A549 (cell line): Measurements from ENCODE around the gene ARSD. TPM values are rescaled to one million over a fixed set of nuclear protein-coding genes. Genes with fewer than 3 reads are reported as not detected.

Source experiments
- ATAC-seq, 2 experiments: fragments of 200-7000 bp in 1 of 2; fragments of >200 bp in 1 of 2; cut with Nextera tagmentation in 1 of 2; cut with Tn5 transposase in 1 of 2; 3 replicates each; pipeline versions ENCODE4 v1.8.0 to v1.9.1; 2018 to 2020; ENCODE audit warnings: mild to moderate bottlenecking in 1 of 2, moderate library complexity in 1 of 2
- CTCF ChIA-PET: fragments of 300-600 bp; sonication (Branson Sonifier 250); formaldehyde crosslinking; extraction: SDS; loops from one replicate; lab custom pipeline; 2021; ENCODE audit warnings: antibody characterized with exemption, inconsistent platforms; lab: Yijun Ruan, JAX
- POLR2A ChIA-PET: fragments of 350-600 bp; formaldehyde crosslinking; extraction: SDS; loops from one replicate; lab custom pipeline; 2021; ENCODE audit warnings: antibody characterized with exemption, inconsistent platforms; lab: Yijun Ruan, JAX
- DNase-seq, 2 experiments: peaks; one replicate each; pipeline versions ENCODE4 v3.0.0 to v3.0.0-alpha.2; 2011 to 2016; ENCODE audit warnings: low read depth in 1 of 2, low spot score in 1 of 2
- FAIRE-seq: peaks from 2 replicates; lab custom pipeline; 2011; peaks lifted over from hg19 to GRCh38; lab: Jason Lieb, UNC
- H3K27ac ChIP-seq, 2 experiments: fragments of >200 bp; sonication (Bioruptor Twin); formaldehyde crosslinking; 3 replicates each; pipeline ENCODE4 v1.5.1; 2016 to 2017
- H3K4me1 ChIP-seq: fragments of >200 bp; sonication (Bioruptor Twin); formaldehyde crosslinking; 3 replicates; pipeline ENCODE4 v1.6.1; 2016
- H3K4me2 ChIP-seq: fragments of >200 bp; sonication (Bioruptor Twin); formaldehyde crosslinking; 3 replicates; pipeline ENCODE4 v1.6.1; 2016
- H3K4me3 ChIP-seq: fragments of >200 bp; sonication (Bioruptor Twin); formaldehyde crosslinking; 3 replicates; pipeline ENCODE4 v1.5.1; 2016
- H3K9me3 ChIP-seq: fragments of >200 bp; sonication (Bioruptor Twin); formaldehyde crosslinking; 3 replicates; pipeline ENCODE4 v1.6.1; 2016
- ATOH8 ChIP-seq: fragments of 250-450 bp; sonication (Bioruptor Pico); IDR thresholded peaks from 2 replicates; pipeline ENCODE4 v1.5.0; 2020; ENCODE audit warnings: low read depth, mild to moderate bottlenecking, moderate library complexity
- BHLHE40 ChIP-seq: IDR thresholded peaks from 2 replicates; pipeline ENCODE4 v1.6.1; 2012; ENCODE audit warnings: low read depth, low read length, inconsistent platforms
- CBX2 ChIP-seq: fragments of 200-600 bp; sonication (generic); IDR thresholded peaks from 2 replicates; pipeline ENCODE4 v1.6.1; 2016; ENCODE audit warnings: low read depth, mild to moderate bottlenecking, borderline replicate concordance
- EHF ChIP-seq: fragments of 250-450 bp; sonication (Bioruptor Pico); IDR thresholded peaks from 2 replicates; pipeline ENCODE4 v1.5.0; 2020; ENCODE audit warnings: mild to moderate bottlenecking
- EHMT2 ChIP-seq: fragments of 200-600 bp; sonication (generic); IDR thresholded peaks from 2 replicates; pipeline ENCODE4 v1.6.1; 2016; ENCODE audit warnings: antibody characterized with exemption, low read depth, mild to moderate bottlenecking, moderate library complexity
- EP300 ChIP-seq, 2 experiments: fragments of >200 bp; sonication (Bioruptor Twin); formaldehyde crosslinking; IDR thresholded peaks; 2 replicates in 1 of 2; 3 replicates in 1 of 2; pipeline ENCODE4 v1.6.1; 2016 to 2017
- FOXS1 ChIP-seq: fragments of 250-450 bp; sonication (Bioruptor Pico); IDR thresholded peaks from 2 replicates; pipeline ENCODE4 v1.5.0; 2020; ENCODE audit warnings: mild to moderate bottlenecking, moderate library complexity
- HDAC2 ChIP-seq: fragments of 200-600 bp; sonication (generic); IDR thresholded peaks from 2 replicates; pipeline ENCODE4 v1.6.1; 2016
- HMGXB4 ChIP-seq: fragments of 250-450 bp; sonication (Bioruptor Pico); IDR thresholded peaks from 2 replicates; pipeline ENCODE4 v1.5.0; 2021; ENCODE audit warnings: mild to moderate bottlenecking, moderate library complexity, borderline replicate concordance
- HOXB5 ChIP-seq: fragments of 250-450 bp; sonication (Bioruptor Pico); IDR thresholded peaks from 2 replicates; pipeline ENCODE4 v1.5.0; 2020; ENCODE audit warnings: mild to moderate bottlenecking, moderate library complexity
- JUN ChIP-seq, 2 experiments: fragments of >200 bp; sonication (Bioruptor Twin); formaldehyde crosslinking; IDR thresholded peaks; 2 replicates in 1 of 2; 3 replicates in 1 of 2; pipeline ENCODE4 v1.6.1; 2016 to 2017
- JUNB ChIP-seq: fragments of >200 bp; sonication (Bioruptor Twin); formaldehyde crosslinking; IDR thresholded peaks from 2 replicates; pipeline ENCODE4 v1.6.1; 2016
- KDM5A ChIP-seq: fragments of 200-600 bp; sonication (generic); IDR thresholded peaks from 2 replicates; pipeline ENCODE4 v1.6.1; 2016; ENCODE audit warnings: antibody characterized with exemption, mild to moderate bottlenecking
- MYC ChIP-seq: IDR thresholded peaks from 2 replicates; pipeline ENCODE4 v1.6.1; 2012; ENCODE audit warnings: mild to moderate bottlenecking, inconsistent platforms, low read length, improper control_type of control experiment, borderline replicate concordance
- NR3C1 ChIP-seq: fragments of >200 bp; sonication (Bioruptor Twin); formaldehyde crosslinking; IDR thresholded peaks from 3 replicates; pipeline ENCODE4 v1.6.1; 2017
- RAD21 ChIP-seq, 2 experiments: fragments of >200 bp in 1 of 2; sonication (Bioruptor Twin) in 1 of 2; formaldehyde crosslinking in 1 of 2; IDR thresholded peaks in 1 of 2; conservative IDR thresholded peaks in 1 of 2; 2 replicates in 1 of 2; 3 replicates in 1 of 2; pipeline ENCODE4 v1.6.1; 2012 to 2018; ENCODE audit warnings: inconsistent platforms in 1 of 2
- RNF2 ChIP-seq: fragments of 200-600 bp; sonication (generic); IDR thresholded peaks from 2 replicates; pipeline ENCODE4 v1.6.1; 2016; ENCODE audit warnings: low read depth, mild to moderate bottlenecking, antibody characterized with exemption, moderate library complexity, borderline replicate concordance
- SMC3 ChIP-seq: fragments of >200 bp; sonication (Bioruptor Twin); formaldehyde crosslinking; IDR thresholded peaks from 3 replicates; pipeline ENCODE4 v1.6.1; 2018; ENCODE audit warnings: inconsistent platforms
- SREBF2 ChIP-seq: fragments of 450-650 bp; IDR thresholded peaks from 2 replicates; pipeline ENCODE4 v1.6.1; 2014; ENCODE audit warnings: mild to moderate bottlenecking, moderate library complexity
- TFCP2L1 ChIP-seq: fragments of 250-450 bp; sonication (Bioruptor Pico); IDR thresholded peaks from 2 replicates; pipeline ENCODE4 v1.5.0; 2021; ENCODE audit warnings: mild to moderate bottlenecking
- ZNF302 ChIP-seq: fragments of 250-450 bp; sonication (Bioruptor Pico); IDR thresholded peaks from 2 replicates; pipeline ENCODE4 v1.9.0; 2021; ENCODE audit warnings: inconsistent platforms, mild to moderate bottlenecking, moderate library complexity
- WGBS: methylation state at CpG from one replicate; pipeline ENCODE4 v1.1.6; 2017; ENCODE audit errors: missing lambda C conversion rate; 5-methylcytosine and 5-hydroxymethylcytosine counted together
- polyA plus RNA-seq, 4 experiments: library from polyadenylated mRNA; depleted of rRNA in 3 of 4; stranded (reverse); fragments of >200 nt; fragmentation: RNase III in 1 of 4; extraction: RNeasy Plus Mini Kit Qiagen cat#74134 plus additional on column Dnase treatment in 1 of 4; gene quantifications; 2 replicates in 3 of 4; 3 replicates in 1 of 4; pipeline ENCODE4 v1.2.3, GENCODE V29; 2011 to 2017

ARSD gene
- polyA plus RNA-seq, 2 of the 4 experiments (the other 2 are of a cell fraction): 9.9 to 17.4 TPM

- no peak overlapping the region for H3K27ac ChIP-seq
- no peak for TF ChIP-seq RNF2
- TF ChIP-seq HOXB5 (CRISPR knock-in tag): no peak
- no peak for TF ChIP-seq TFCP2L1 (CRISPR knock-in tag)
- TF ChIP-seq EHMT2: no peak
- no peak overlapping the region for H3K4me3 ChIP-seq
- no peak for FAIRE-seq
- ChIA-PET CTCF (interaction anchor here (0.6 kb wide), 1 partner anchor 29 kb away, joined by 4 read pairs; no protein-coding TSS in a partner anchor), POLR2A (no interaction called here)
- ATAC-seq: no peak
- H3K9me3 ChIP-seq: no peaks in the 10 kb centered on the region
- no peak overlapping the region for H3K4me2 ChIP-seq
- H3K4me1 ChIP-seq: no peaks in the 10 kb centered on the region
- DNase-seq: no peak
- WGBS: 92% methylated on average over 9 of the region's 14 CpGs
These were observed 45.4 kb downstream of the ARSD start for GRCh38 chrX:2883770-2884169.

- Histone ChIP-seq H3K9me3 (no peaks in the 10 kb centered on the region), H3K27ac (no peak overlapping the region), H3K4me3 (no peak overlapping the region), H3K4me1 (no peaks in the 10 kb centered on the region), H3K4me2 (no peak overlapping the region)
- TF ChIP-seq EP300 (IDR thresholded peaks at IDR 0.05) (no peak), NR3C1 (no peak), CBX2 (no peak), EHF (CRISPR knock-in tag) (no peak), HDAC2 (no peak), JUN (IDR thresholded peaks at IDR 0.05) (no peak), SMC3 (no peak), RAD21 (conservative IDR thresholded peaks at IDR 0.05 in 1 of 2, IDR thresholded peaks at IDR 0.05 in 1 of 2) (no peak), RNF2 (no peak), FOXS1 (CRISPR knock-in tag) (no peak), BHLHE40 (no peak), JUNB (no peak), KDM5A (no peak)
- POLR2A ChIA-PET: no interaction called here
- FAIRE-seq (peak; percentile 43), ATAC-seq (no peak), DNase-seq (no peak)
- CTCF ChIA-PET: no interaction called here
- WGBS: 88% methylated on average over 1 of the region's 1 CpG
These were observed 49.5 kb downstream of the ARSD start for GRCh38 chrX:2879670-2880069.

- Histone ChIP-seq H3K4me1 (no peaks in the 10 kb centered on the region), H3K4me3 (no peak overlapping the region), H3K27ac (no peak overlapping the region), H3K4me2 (no peak overlapping the region), H3K9me3 (no peaks in the 10 kb centered on the region)
- TF ChIP-seq HMGXB4 (CRISPR knock-in tag): no peak
- TF ChIP-seq MYC: no peak
- no peak for TF ChIP-seq TFCP2L1 (CRISPR knock-in tag)
- no peak for TF ChIP-seq ATOH8
- TF ChIP-seq ZNF302 (CRISPR knock-in tag): no peak
- no peak for TF ChIP-seq SREBF2
- ATAC-seq: no peak
- ChIA-PET CTCF (interaction anchor here (1.3 kb wide), 1 partner anchor 11 kb away, joined by 3 read pairs; no protein-coding TSS in a partner anchor), POLR2A (no interaction called here)
- 51% methylated on average over 2 of the region's 2 CpGs for WGBS
- peak; percentile 43 for FAIRE-seq
- DNase-seq: no peak
These were observed 50.6 kb downstream of the ARSD start for GRCh38 chrX:2878563-2878962.
